ENCODE data around the gene DNAJC5G.

DNA sequence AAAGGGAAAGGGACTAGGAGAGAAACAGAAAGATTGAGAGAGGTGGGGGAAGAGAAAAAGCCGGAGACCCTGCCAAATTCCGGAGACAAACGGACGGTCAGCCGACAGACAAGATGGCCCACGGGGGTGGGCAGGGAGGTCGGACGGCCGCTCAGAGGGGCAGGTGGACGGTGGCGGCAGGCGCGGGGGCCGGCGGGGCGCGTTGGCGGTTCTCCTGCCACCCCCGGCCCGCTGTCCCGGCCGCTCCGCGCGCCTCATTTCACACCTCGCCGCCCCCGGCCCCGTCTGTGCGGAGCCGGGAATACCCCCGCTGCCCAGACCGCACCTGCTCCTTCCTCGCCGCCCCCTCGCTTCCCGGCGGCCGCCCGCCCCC, 13.3 kb upstream of the DNAJC5G start:
- TF ChIP-seq, protein P1, sequence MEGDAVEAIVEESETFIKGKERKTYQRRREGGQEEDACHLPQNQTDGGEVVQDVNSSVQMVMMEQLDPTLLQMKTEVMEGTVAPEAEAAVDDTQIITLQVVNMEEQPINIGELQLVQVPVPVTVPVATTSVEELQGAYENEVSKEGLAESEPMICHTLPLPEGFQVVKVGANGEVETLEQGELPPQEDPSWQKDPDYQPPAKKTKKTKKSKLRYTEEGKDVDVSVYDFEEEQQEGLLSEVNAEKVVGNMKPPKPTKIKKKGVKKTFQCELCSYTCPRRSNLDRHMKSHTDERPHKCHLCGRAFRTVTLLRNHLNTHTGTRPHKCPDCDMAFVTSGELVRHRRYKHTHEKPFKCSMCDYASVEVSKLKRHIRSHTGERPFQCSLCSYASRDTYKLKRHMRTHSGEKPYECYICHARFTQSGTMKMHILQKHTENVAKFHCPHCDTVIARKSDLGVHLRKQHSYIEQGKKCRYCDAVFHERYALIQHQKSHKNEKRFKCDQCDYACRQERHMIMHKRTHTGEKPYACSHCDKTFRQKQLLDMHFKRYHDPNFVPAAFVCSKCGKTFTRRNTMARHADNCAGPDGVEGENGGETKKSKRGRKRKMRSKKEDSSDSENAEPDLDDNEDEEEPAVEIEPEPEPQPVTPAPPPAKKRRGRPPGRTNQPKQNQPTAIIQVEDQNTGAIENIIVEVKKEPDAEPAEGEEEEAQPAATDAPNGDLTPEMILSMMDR (IDR thresholded peaks at IDR 0.05; ENCODE audit: borderline replicate concordance, extremely low read depth, low read length, poor library complexity, severe bottlenecking) = no peak
- no peak for TF ChIP-seq EZH2 (IDR thresholded peaks at IDR 0.05; ENCODE audit: borderline replicate concordance, low read depth, low read length, severe bottlenecking)
